HepG2 (cell line): ENCODE data around the gene THBS1. TPM values are rescaled to one million over a fixed set of nuclear protein-coding genes. Genes with fewer than 3 reads are reported as not detected.

Experiments used
- ADNP ChIP-seq: sonication (generic); formaldehyde crosslinking; IDR thresholded peaks from 2 replicates; pipeline ENCODE4 v1.4.0; 2020; ENCODE audit warnings: missing genetic modification reagents
- AHR ChIP-seq: IDR thresholded peaks from 2 replicates; pipeline ENCODE4 v1.6.1; 2018; ENCODE audit warnings: missing genetic modification reagents, missing compliant biosample characterization
- ATF7-NPFF ChIP-seq: sonication (generic); formaldehyde crosslinking; IDR thresholded peaks from 2 replicates; pipeline ENCODE4 v1.8.1; 2023; ENCODE audit warnings: mild to moderate bottlenecking, low read depth, missing genetic modification reagents, moderate library complexity
- CBX2 ChIP-seq, 2 experiments: fragments of 200-600 bp in 1 of 2; sonication (generic); formaldehyde crosslinking in 1 of 2; IDR thresholded peaks; 2 replicates each; pipeline versions ENCODE4 v1.7.0 to v1.8.1; 2018 to 2022; ENCODE audit warnings: low read depth in 2 of 2, low read length in 1 of 2, mild to moderate bottlenecking in 1 of 2, missing genetic modification reagents in 1 of 2
- CREB1 ChIP-seq, 2 experiments: fragments of 450-650 bp in 1 of 2; IDR thresholded peaks; 2 replicates each; pipeline ENCODE4 v1.6.1; 2016 to 2017; ENCODE audit warnings: control low read depth in 1 of 2, mild to moderate bottlenecking in 1 of 2, missing compliant biosample characterization in 1 of 2, missing genetic modification characterization in 1 of 2
- ISL2 ChIP-seq: sonication (generic); formaldehyde crosslinking; IDR thresholded peaks from 2 replicates; pipeline ENCODE4 v1.5.0; 2020; ENCODE audit warnings: missing genetic modification reagents
- NAIF1 ChIP-seq: sonication (generic); formaldehyde crosslinking; IDR thresholded peaks from 2 replicates; pipeline ENCODE4 v1.5.0; 2020; ENCODE audit warnings: mild to moderate bottlenecking, missing genetic modification reagents, borderline replicate concordance
- NR2C2 ChIP-seq: sonication (generic); formaldehyde crosslinking; IDR thresholded peaks from 2 replicates; pipeline ENCODE4 v1.4.0; 2020; ENCODE audit warnings: missing genetic modification reagents, mild to moderate bottlenecking, moderate library complexity, borderline replicate concordance
- SMAD1 ChIP-seq: sonication (generic); formaldehyde crosslinking; IDR thresholded peaks from 2 replicates; pipeline ENCODE4 v1.4.0; 2020; ENCODE audit warnings: missing genetic modification reagents, low read depth, mild to moderate bottlenecking, borderline replicate concordance
- TERF1 ChIP-seq: sonication (generic); formaldehyde crosslinking; IDR thresholded peaks from 2 replicates; pipeline ENCODE4 v1.8.0; 2022; ENCODE audit warnings: mild to moderate bottlenecking, missing genetic modification reagents, moderate library complexity
- THAP9 ChIP-seq: sonication (generic); formaldehyde crosslinking; IDR thresholded peaks from 2 replicates; pipeline ENCODE4; 2020; ENCODE audit warnings: missing genetic modification reagents, mild to moderate bottlenecking, borderline replicate concordance
- U2AF2 ChIP-seq: fragments of 200-400 bp; formaldehyde crosslinking; IDR thresholded peaks from 2 replicates; pipeline ENCODE4 v1.6.1; 2017; ENCODE audit warnings: low read depth, mild to moderate bottlenecking, low read length
- XRCC5 ChIP-seq: fragments of 200-400 bp; formaldehyde crosslinking; optimal IDR thresholded peaks from 2 replicates; pipeline ENCODE3; 2017; ENCODE audit warnings: mild to moderate bottlenecking, low read length
- ZFX ChIP-seq: sonication (generic); formaldehyde crosslinking; IDR thresholded peaks from 2 replicates; pipeline ENCODE4 v1.4.0; 2020; ENCODE audit warnings: mild to moderate bottlenecking, low read depth, missing genetic modification reagents, moderate library complexity
- ZNF329 ChIP-seq: sonication (generic); formaldehyde crosslinking; IDR thresholded peaks from 2 replicates; pipeline ENCODE4 v1.9.0; 2021; ENCODE audit warnings: low read depth, mild to moderate bottlenecking, missing genetic modification reagents
- ZNF354B ChIP-seq: sonication (generic); formaldehyde crosslinking; IDR thresholded peaks from 2 replicates; pipeline ENCODE4 v1.8.0; 2022; ENCODE audit warnings: mild to moderate bottlenecking, missing genetic modification reagents
- ZNF44 ChIP-seq: sonication (generic); formaldehyde crosslinking; IDR thresholded peaks from 2 replicates; pipeline ENCODE4 v1.5.1; 2020; ENCODE audit warnings: mild to moderate bottlenecking, missing genetic modification reagents
- ZNF546 ChIP-seq: sonication (generic); formaldehyde crosslinking; conservative IDR thresholded peaks from 2 replicates; pipeline ENCODE4 v1.8.1; 2023; ENCODE audit warnings: mild to moderate bottlenecking, missing genetic modification reagents
- ZNF552 ChIP-seq: sonication (generic); formaldehyde crosslinking; IDR thresholded peaks from 2 replicates; pipeline ENCODE4 v1.9.0; 2022; ENCODE audit warnings: missing genetic modification reagents, mild to moderate bottlenecking, borderline replicate concordance
- ZNF749 ChIP-seq: sonication (generic); formaldehyde crosslinking; IDR thresholded peaks from 2 replicates; pipeline ENCODE4 v1.8.0; 2022; ENCODE audit warnings: mild to moderate bottlenecking, missing genetic modification reagents, moderate library complexity, borderline replicate concordance
- ZNF770 ChIP-seq: sonication (generic); formaldehyde crosslinking; IDR thresholded peaks from 2 replicates; pipeline ENCODE4 v1.5.0; 2020; ENCODE audit warnings: mild to moderate bottlenecking, missing genetic modification reagents
- ZNF879 ChIP-seq: sonication (generic); formaldehyde crosslinking; IDR thresholded peaks from 2 replicates; pipeline ENCODE4 v1.8.1; 2023; ENCODE audit warnings: missing genetic modification reagents
- polyA plus RNA-seq, 8 experiments: library from polyadenylated mRNA; depleted of rRNA in 3 of 8; stranded (reverse) in 7 of 8; unstranded in 1 of 8; fragments of >200 nt; fragmentation: Illumina TruSeq in 4 of 8; extraction: Trizol in 4 of 8; gene quantifications; 2 replicates each; pipeline versions ENCODE4 v1.2.1 to v1.2.3, GENCODE V29; 2011 to 2016; ENCODE audit warnings: low read depth in 4 of 8, missing spikeins in 1 of 8, mixed read lengths in 1 of 8; ENCODE audit not compliant: insufficient read depth in 1 of 8
- total RNA-seq, 5 experiments: library from RNA; depleted of rRNA; stranded (reverse); fragments of >200 nt; fragmentation: Illumina TruSeq; extraction: Trizol; gene quantifications; 2 replicates each; pipeline ENCODE4 v1.2.3, GENCODE V29; 2016; ENCODE audit warnings: low read depth in 1 of 5
- TF ChIP-seq, protein P1 (sequence below): sonication (generic); formaldehyde crosslinking; IDR thresholded peaks from 2 replicates; pipeline ENCODE4 v1.4.0; 2020; ENCODE audit warnings: missing genetic modification reagents

THBS1 gene
- total and polyA plus RNA-seq, 2 of the 13 experiments (the other 11 are each of a cell fraction or from before 2014, with no cell fraction given) = 54.7 to 67.1 TPM

GRCh38 chr15:39581242-39581792 is 438 bp downstream of the THBS1 start (continued):
- TF ChIP-seq ZNF749 (peak; percentile 42; the same call in 1 of the 2 replicates), ISL2 (CRISPR knock-in tag) (0 out of 2 replicates have a peak, but pooled peaks have one; percentile 4), ZFX (CRISPR knock-in tag) (peak; percentile 32; the same call in 1 of the 2 replicates), CBX2 (IDR thresholded peaks at IDR 0.05; ENCODE audit: low read depth, low read length) (no peak), CBX2 (CRISPR knock-in tag; IDR thresholded peaks at IDR 0.05; ENCODE audit: low read depth) (no peak), ZNF552 (no peak), ZNF546 (no peak), AHR (CRISPR knock-in tag) (peak; percentile 11; the same call in 1 of the 2 replicates), TERF1 (CRISPR knock-in tag) (0 out of 2 replicates have a peak, but pooled peaks have one; percentile 24), ZNF770 (CRISPR knock-in tag) (peak; percentile 34; the same call in 1 of the 2 replicates), CREB1 (IDR thresholded peaks at IDR 0.05) (no peak), CREB1 (CRISPR knock-in tag; IDR thresholded peaks at IDR 0.05) (no peak), ZNF354B (CRISPR knock-in tag) (no peak), SMAD1 (0 out of 2 replicates have a peak, but pooled peaks have one; percentile 3), ZNF44 (CRISPR knock-in tag) (0 out of 2 replicates have a peak, but pooled peaks have one; percentile 3), ATF7-NPFF (CRISPR knock-in tag) (no peak), U2AF2 (no peak), ADNP (CRISPR knock-in tag) (no peak), XRCC5 (peak; percentile 2), NR2C2 (CRISPR knock-in tag) (peak; percentile 59; the same call in 1 of the 2 replicates), ZNF329 (CRISPR knock-in tag) (0 out of 2 replicates have a peak, but pooled peaks have one; percentile 44), THAP9 (0 out of 2 replicates have a peak, but pooled peaks have one; percentile 36), ZNF879 (CRISPR knock-in tag) (no peak), NAIF1 (CRISPR knock-in tag) (peak; percentile 10; the same call in 1 of the 2 replicates)
- TF ChIP-seq, protein P1, sequence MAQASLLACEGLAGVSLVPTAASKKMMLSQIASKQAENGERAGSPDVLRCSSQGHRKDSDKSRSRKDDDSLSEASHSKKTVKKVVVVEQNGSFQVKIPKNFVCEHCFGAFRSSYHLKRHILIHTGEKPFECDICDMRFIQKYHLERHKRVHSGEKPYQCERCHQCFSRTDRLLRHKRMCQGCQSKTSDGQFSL = no peak
